Activated CD4-positive, alpha-beta T cell treated with anti-CD3 and anti-CD28 coated beads, Interleukin-2, amount 10 ng/mL, durations not matched to agents 7 days and 5 days (primary cell): Measurements from ENCODE around the gene DIO3. TPM values are rescaled to one million over a fixed set of nuclear protein-coding genes. Genes with fewer than 3 reads are reported as not detected.
"Not testable (repeated sequence)": the region's sequence is repeated elsewhere in the genome, so short reads cannot be mapped to it uniquely, and the experiment has no call there.

Experiments
- CTCF ChIA-PET: fragments of 350-600 bp; sonication (Branson Sonifier 250); formaldehyde crosslinking; loops from one replicate; lab custom pipeline; 2021; ENCODE audit warnings: antibody characterized with exemption; lab: Charles Lee
- POLR2A ChIA-PET: fragments of 350-600 bp; sonication (Branson Sonifier 250); formaldehyde crosslinking; loops from one replicate; lab custom pipeline; 2021; ENCODE audit warnings: antibody characterized with exemption; lab: Charles Lee
- DNase-seq: peaks from one replicate; pipeline ENCODE4 v3.0.0-alpha.2; 2020
- H3K27ac Mint-ChIP-seq: one replicate; pipeline ENCODE4 v1.8.0; 2021; ENCODE audit warnings: mild to moderate bottlenecking, moderate library complexity, mixed read lengths
- H3K27me3 Mint-ChIP-seq: one replicate; pipeline ENCODE4 v1.8.0; 2021; ENCODE audit warnings: mixed read lengths
- H3K36me3 Mint-ChIP-seq: one replicate; pipeline ENCODE4 v1.8.0; 2021; ENCODE audit warnings: low read depth, mixed read lengths
- H3K4me1 Mint-ChIP-seq: one replicate; pipeline ENCODE4 v1.8.0; 2021; ENCODE audit warnings: mixed read lengths
- H3K4me3 Mint-ChIP-seq: one replicate; pipeline ENCODE4 v1.8.0; 2021; ENCODE audit warnings: mild to moderate bottlenecking, moderate library complexity, mixed read lengths
- H3K9me3 Mint-ChIP-seq: one replicate; pipeline ENCODE4 v1.8.0; 2021; ENCODE audit warnings: mixed read lengths
- total RNA-seq, 2 experiments: library from RNA; stranded (reverse); gene quantifications; one replicate each; pipeline ENCODE4 v1.2.3, GENCODE V29; 2021

DIO3 gene
- total RNA-seq, 2 experiments from 2014 or later, result not detected

DNA sequence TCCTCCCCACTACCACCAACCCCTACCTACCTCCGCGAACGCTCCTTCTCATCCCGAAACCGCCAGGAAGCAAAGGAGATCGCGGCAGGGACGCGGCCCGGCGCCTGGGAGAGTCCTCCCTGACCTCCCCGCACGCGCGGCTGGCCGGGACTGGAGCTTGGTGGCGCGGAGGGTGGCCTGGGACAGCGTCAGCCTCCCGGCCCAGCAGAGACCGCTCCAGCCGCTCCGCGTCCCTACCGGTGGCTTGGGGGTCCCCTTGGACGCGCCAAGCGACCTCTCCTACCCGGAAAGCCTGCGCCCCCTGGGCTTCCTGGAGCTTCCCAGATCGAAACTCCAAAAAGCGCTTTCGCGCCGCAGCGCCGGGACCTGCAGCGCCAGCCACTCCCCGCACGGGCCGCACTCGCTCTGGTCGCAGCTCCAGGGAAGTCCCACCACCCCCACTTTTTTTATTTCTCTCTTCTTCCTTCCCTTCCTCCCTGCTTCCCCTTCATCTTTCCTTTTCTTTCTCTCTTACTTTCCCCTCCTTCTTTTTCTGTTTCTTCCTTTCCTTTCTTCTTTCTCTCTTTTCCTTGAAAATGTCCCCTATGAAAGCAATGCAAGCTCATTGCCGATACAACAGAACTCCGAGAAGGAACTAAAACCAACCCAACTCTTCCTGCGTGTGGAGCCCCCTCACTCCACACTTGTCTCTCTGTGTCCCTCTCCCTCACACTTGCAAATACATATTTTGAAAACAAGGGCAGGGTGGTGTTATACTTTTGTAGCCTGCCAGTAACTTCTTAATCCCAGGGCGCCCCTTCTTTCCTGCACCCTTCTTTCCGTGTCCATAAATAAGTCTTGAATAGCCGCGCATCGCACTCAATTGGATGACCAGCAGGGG, 3.8 kb downstream of the DIO3 start:
- POLR2A ChIA-PET, result no interaction called here
- CTCF ChIA-PET, result interaction anchor here (1.4 kb wide), 1 partner anchor 38 kb away, joined by 4 read pairs; no protein-coding TSS in a partner anchor
- no peak for DNase-seq
- peaks cover 7% of the 10 kb centered on the region for H3K36me3 Mint-ChIP-seq
- no peak overlapping the region for H3K27ac Mint-ChIP-seq
- H3K4me1 Mint-ChIP-seq, result peaks cover 3% of the 10 kb centered on the region
- H3K9me3 Mint-ChIP-seq, result peaks cover 3% of the 10 kb centered on the region
- H3K4me3 Mint-ChIP-seq, result no peak overlapping the region
- H3K27me3 Mint-ChIP-seq, result peaks cover 70% of the 10 kb centered on the region

DNA sequence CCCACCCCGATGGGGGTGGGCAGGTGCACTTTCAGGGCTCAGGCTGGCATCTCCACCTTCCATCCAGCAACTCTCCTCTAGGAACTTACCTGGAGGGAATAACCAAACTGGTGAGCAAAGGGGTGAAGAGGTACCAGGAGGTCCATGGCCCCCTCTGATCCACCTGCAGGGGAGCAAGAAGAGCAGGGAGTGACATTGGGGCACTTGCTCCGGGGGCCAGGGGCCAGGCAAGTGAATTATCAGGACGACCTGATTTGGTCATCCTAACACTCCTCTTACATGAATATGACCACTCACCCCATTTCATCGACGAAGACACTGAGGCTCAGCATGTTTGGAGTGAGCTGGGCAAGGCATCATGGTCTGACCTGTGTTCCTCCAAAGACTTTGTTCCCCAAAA, 6.0 kb downstream of the DIO3 start:
- peaks cover 58% of the 10 kb centered on the region for H3K27me3 Mint-ChIP-seq
- DNase-seq, result no peak
- H3K36me3 Mint-ChIP-seq, result peaks cover 3% of the 10 kb centered on the region
- H3K9me3 Mint-ChIP-seq, result no peaks in the 10 kb centered on the region
- POLR2A ChIA-PET, result no interaction called here
- H3K4me3 Mint-ChIP-seq, result no peak overlapping the region
- CTCF ChIA-PET, result no interaction called here
- H3K27ac Mint-ChIP-seq, result no peak overlapping the region
- H3K4me1 Mint-ChIP-seq, result peaks cover 1% of the 10 kb centered on the region

DNA sequence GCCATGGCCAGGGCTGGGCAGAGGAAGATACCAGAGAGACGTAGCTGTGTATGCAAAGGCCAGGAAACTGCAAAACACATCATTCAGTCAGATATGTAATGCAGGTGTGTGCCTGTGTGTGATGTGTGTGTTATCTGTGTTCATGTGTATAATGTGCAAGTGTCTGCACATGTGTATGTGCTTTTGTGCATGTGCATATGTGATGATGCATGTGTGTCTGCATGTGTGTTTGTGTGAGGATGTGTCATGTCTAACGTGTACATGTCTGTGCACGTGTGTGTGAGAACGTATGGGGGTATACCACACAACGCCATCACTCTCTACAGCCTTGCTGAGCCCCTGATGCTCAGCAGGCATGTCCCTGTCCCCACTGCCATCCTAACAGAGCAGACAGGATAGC, 9.7 kb downstream of the DIO3 start:
- CTCF ChIA-PET, result no interaction called here
- H3K27me3 Mint-ChIP-seq, result peaks cover 26% of the 10 kb centered on the region
- H3K27ac Mint-ChIP-seq, result no peak overlapping the region
- H3K4me3 Mint-ChIP-seq, result no peak overlapping the region
- no peak for DNase-seq
- POLR2A ChIA-PET, result no interaction called here
- no peaks in the 10 kb centered on the region for H3K9me3 Mint-ChIP-seq
- no peaks in the 10 kb centered on the region for H3K4me1 Mint-ChIP-seq
- H3K36me3 Mint-ChIP-seq, result no peaks in the 10 kb centered on the region

DNA sequence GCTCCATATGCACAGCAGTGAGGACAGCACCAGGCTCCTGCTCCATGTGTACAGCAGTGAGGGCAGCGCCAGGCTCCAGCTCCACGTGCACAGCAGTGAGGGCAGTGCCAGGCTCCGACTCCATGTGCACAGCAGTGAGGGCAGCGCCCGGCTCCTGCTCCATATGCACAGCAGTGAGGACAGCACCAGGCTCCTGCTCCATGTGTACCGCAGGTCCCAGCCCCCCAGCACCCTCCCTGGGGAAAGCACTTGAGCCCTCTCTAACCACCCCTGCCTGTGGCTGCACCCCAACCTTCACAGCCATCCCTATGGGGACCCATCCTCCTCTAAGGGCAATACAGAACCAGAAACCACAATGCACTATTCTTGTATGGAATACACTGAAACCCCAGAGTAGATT, 11.2 kb downstream of the DIO3 start:
- H3K4me1 Mint-ChIP-seq, H3K4me3 Mint-ChIP-seq, H3K27ac Mint-ChIP-seq, H3K36me3 Mint-ChIP-seq, CTCF ChIA-PET, H3K9me3 Mint-ChIP-seq, POLR2A ChIA-PET, DNase-seq: not testable (repeated sequence)
- H3K27me3 Mint-ChIP-seq, result peaks cover 12% of the 10 kb centered on the region

DNA sequence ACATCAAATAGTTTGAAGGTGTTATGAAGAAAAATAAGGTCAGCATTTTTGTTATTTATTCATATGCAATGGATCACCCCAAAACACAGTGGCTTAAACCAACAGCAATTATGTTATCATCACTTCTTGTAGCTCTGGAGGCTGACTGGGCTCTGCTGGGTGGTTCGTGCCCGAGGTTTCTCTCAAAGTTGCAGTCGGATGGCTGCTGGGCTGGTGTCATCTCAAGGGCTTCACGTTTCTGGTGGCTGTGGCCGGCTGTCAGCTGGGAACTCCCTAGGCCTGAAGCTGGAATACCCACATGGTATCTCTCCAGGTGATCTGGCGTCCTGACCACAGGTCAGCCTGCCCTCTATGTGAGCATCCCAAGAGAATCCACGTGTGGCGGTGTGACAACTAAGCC, 12.0 kb downstream of the DIO3 start:
- DNase-seq, result no peak
- CTCF ChIA-PET, result no interaction called here
- Mint-ChIP-seq H3K27ac (no peak overlapping the region), H3K4me3 (no peak overlapping the region), H3K9me3 (no peaks in the 10 kb centered on the region), H3K4me1 (no peaks in the 10 kb centered on the region), H3K36me3 (no peaks in the 10 kb centered on the region), H3K27me3 (peaks cover 8% of the 10 kb centered on the region)
- POLR2A ChIA-PET, result no interaction called here

DNA sequence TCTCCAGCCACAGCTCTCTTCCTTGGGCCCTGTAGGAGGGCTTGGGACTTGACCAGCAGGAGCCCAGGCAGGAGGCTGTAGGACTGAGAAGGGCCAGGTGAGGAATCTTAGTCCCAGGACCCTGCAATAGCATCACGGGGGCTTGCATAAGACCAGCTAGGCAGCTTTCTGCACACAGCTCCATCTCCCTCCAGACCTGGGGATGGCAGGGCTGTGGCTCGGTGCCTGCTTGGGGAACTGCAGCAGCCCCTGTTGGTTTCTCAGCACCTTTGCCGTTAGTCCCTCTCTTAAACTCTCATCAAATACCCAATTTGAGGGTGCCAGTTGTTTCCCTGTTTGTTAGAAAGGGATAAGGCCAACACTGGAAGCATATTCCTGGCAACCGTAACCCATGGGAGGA, 14.3 kb downstream of the DIO3 start:
- no peak for DNase-seq
- ChIA-PET CTCF (no interaction called here), POLR2A (no interaction called here)
- Mint-ChIP-seq H3K9me3 (no peaks in the 10 kb centered on the region), H3K4me1 (no peaks in the 10 kb centered on the region), H3K27ac (no peak overlapping the region), H3K4me3 (no peak overlapping the region), H3K36me3 (no peaks in the 10 kb centered on the region), H3K27me3 (peaks cover 2% of the 10 kb centered on the region)

DNA sequence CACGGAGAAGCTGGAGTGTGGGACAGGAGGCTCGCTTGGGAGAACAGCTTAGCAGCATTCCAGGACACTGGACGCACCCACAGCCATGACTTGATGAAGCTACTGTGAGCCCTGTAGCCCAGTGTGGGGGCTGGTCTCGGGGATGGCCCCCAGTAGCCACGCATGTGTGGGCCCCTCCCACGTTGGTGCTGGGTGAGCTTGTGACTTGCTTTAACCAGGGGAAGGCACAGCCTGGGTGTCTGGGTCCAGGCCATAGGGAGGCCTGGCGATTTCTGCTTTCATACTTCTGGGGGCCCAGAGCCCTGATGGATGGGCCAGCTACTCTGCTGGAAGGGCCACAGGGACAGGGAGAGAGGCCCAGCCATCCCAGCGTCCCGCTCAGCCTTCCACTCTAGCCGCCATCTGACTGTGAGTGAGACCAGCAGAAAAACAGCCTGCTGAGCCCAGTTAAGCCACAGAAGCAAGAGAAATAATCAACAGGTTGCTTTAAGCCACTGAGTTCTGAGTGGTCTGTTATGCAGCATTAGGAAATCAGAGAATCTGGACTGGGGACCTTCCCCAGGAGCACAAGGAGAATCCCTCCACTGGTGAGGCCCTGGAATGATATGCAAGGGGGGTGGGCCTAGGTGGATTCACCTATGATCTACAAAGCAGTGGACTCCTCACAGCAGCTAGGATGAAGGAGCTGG, 16.1 kb downstream of the DIO3 start:
- Mint-ChIP-seq H3K27ac (no peak overlapping the region), H3K4me3 (no peak overlapping the region), H3K27me3 (peaks cover 2% of the 10 kb centered on the region), H3K36me3 (no peaks in the 10 kb centered on the region), H3K4me1 (no peaks in the 10 kb centered on the region), H3K9me3 (no peaks in the 10 kb centered on the region)
- DNase-seq, result no peak
- CTCF ChIA-PET, result no interaction called here
- POLR2A ChIA-PET, result no interaction called here

DNA sequence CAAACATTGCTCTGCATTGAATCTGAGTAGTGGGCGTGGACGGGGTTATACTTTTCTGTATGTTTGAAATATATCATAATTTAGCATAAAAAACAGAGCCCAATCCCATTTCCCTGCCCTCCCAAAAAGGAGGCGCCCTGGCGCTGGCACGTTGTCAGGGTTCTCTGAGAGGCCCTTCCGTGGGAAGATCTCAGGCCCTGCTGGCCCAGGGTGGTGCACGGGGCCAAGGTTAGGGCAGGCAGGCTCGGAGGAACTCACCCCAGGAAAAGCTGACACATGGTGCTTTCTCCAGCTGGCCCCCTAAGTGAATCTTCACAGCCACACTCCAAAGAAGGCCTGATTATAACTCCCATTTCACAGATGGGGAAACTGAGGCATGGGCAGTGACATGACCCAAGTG, 17.2 kb downstream of the DIO3 start:
- H3K36me3 Mint-ChIP-seq, result no peaks in the 10 kb centered on the region
- ChIA-PET CTCF (no interaction called here), POLR2A (no interaction called here)
- DNase-seq, result no peak
- no peaks in the 10 kb centered on the region for H3K9me3 Mint-ChIP-seq
- H3K27ac Mint-ChIP-seq, result no peak overlapping the region
- peaks cover 2% of the 10 kb centered on the region for H3K27me3 Mint-ChIP-seq
- H3K4me3 Mint-ChIP-seq, result no peak overlapping the region
- H3K4me1 Mint-ChIP-seq, result no peaks in the 10 kb centered on the region

DNA sequence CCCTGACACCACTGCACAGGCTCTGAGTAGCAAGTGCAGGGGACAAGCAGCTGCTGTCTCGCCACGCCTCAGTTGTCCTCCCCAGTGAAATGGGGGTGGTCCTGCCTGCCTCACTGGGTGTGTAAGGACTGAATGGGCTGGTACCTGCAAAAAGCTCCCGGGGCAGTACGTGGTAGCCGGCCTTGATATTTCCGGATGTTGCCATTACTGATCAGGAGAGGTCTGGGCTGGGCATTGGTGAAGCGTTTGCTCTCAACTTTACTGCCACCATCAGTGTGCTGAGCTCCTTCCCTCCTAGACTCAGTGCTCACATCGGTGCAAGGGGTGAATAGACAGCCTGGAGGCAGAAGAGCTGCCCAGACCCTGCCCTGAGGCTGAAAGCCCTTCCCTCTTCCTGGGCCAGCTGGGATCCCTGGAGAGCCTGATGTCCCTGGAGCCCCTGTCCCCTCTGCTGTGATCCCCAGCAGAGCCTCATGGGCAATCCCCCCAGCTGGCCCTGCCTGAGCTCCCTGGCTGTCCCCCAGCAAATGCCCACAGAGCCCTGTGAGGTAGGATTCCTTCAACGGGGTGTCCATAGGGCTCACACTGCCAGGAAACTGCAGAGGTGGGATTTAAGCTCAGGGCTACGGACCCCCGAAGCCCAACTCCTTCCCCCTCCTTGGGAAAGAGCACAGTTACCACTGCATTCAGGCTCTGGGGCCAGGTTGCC, 18.2 kb downstream of the DIO3 start:
- Mint-ChIP-seq H3K9me3 (no peaks in the 10 kb centered on the region), H3K27ac (no peak overlapping the region), H3K4me3 (no peak overlapping the region), H3K36me3 (no peaks in the 10 kb centered on the region), H3K27me3 (peaks cover 2% of the 10 kb centered on the region), H3K4me1 (no peaks in the 10 kb centered on the region)
- ChIA-PET CTCF (interaction anchor here (1.0 kb wide), 1 partner anchor 9 kb away, joined by 3 read pairs; no protein-coding TSS in a partner anchor), POLR2A (no interaction called here)
- DNase-seq, result no peak

DNA sequence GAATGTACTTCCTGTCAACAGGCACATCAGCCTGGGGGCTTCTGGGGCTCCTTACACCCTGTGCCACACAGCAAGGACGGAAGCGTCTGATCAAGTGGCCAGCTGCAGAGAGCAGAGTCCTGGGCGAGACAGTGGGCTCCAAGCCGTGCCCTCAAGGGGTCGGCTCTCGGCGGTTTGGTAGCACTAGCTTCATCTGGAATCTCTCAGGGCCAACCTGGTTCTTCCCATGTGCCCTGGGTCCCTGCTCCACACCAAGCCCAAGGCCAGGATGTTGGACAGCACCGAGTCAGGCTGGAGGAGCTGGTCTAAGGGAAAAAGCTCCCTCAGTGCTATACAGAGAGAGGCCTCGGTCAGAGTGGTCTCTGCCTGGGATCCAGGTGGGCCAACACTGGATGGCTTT, 20.5 kb downstream of the DIO3 start:
- Mint-ChIP-seq H3K36me3 (no peaks in the 10 kb centered on the region), H3K27ac (no peak overlapping the region), H3K4me3 (no peak overlapping the region), H3K9me3 (no peaks in the 10 kb centered on the region), H3K27me3 (peaks cover 2% of the 10 kb centered on the region), H3K4me1 (no peaks in the 10 kb centered on the region)
- POLR2A ChIA-PET, result no interaction called here
- CTCF ChIA-PET, result no interaction called here
- DNase-seq, result no peak

DNA sequence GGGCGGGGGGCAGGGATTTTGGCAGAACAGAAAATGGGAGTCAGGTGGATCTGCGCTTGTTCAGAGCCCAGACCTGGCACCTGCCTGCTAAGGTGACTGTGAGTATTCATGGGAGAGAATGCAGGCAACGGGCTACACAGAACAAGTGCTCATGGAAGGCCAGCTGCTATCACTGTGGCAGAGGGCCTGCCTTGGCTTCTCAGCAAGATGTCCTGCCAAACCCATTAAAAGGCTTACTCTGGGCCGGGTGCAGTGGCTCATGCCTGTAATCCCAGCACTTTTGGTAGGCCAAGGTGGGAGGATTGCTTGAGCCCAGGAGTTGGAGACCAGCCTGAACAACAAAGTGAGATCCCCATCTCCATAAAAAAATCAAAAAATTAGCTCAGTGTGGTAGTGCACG, 21.0 kb downstream of the DIO3 start:
- peaks cover 2% of the 10 kb centered on the region for H3K27me3 Mint-ChIP-seq
- POLR2A ChIA-PET, result no interaction called here
- H3K36me3 Mint-ChIP-seq, result no peaks in the 10 kb centered on the region
- H3K27ac Mint-ChIP-seq, result no peak overlapping the region
- DNase-seq, result no peak
- H3K9me3 Mint-ChIP-seq, result no peaks in the 10 kb centered on the region
- CTCF ChIA-PET, result no interaction called here
- no peaks in the 10 kb centered on the region for H3K4me1 Mint-ChIP-seq
- H3K4me3 Mint-ChIP-seq, result no peak overlapping the region

DNA sequence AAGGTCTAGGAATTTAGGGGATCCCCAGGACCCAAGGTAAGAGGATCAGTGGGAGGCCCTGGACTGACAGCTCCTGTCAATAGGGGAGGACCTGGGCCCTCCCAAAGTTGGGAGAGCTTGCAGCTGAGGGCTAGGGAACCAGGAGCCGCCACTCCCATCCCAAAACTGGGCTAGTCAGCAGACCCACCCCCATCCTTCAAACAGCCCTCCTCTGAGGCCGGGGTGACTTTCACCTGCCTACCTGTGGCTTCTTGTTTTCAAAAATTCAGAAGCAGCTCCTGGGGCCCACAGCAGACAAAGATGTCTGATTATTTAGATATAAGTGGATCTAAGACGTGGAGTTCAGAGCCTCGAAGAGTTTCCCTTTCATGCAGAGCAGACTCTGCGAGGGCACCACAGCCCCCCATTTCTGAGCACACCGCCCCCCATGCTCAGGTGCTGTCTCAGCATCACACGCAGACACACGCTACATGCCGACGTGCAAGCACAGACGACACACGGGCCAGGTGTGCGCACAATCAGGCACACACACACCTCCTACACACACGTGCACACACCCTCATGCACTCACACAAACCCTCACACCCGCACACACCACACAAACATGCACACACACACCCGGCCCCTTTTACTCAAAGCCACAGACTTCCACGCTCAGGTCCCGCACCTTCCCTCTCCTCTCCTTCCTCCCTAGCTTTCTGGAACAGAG, 21.9 kb downstream of the DIO3 start:
- H3K9me3 Mint-ChIP-seq, result no peaks in the 10 kb centered on the region
- ChIA-PET POLR2A (no interaction called here), CTCF (no interaction called here)
- H3K36me3 Mint-ChIP-seq, result no peaks in the 10 kb centered on the region
- no peaks in the 10 kb centered on the region for H3K4me1 Mint-ChIP-seq
- H3K27ac Mint-ChIP-seq, result no peak overlapping the region
- no peak for DNase-seq
- H3K27me3 Mint-ChIP-seq, result peaks cover under 1% of the 10 kb centered on the region
- H3K4me3 Mint-ChIP-seq, result no peak overlapping the region

DNA sequence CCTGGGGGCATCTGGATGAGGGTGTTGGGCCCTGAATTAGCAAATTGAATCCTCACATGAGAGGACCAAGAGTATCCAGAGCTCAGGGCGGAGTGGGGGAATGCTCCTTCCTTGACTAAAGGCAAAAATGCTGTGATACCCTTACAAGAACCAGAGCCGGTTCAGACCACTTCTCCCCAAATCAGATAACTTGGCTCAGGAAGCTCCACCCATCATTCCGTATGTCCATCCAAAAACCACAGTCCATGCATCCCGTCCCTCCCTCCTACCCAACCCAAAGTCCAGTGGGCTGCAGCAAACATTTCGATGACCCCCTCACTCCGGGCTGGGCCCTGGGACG, 22.4 kb downstream of the DIO3 start:
- Mint-ChIP-seq H3K36me3 (no peaks in the 10 kb centered on the region), H3K9me3 (no peaks in the 10 kb centered on the region), H3K4me3 (no peak overlapping the region), H3K27me3 (no peaks in the 10 kb centered on the region), H3K4me1 (no peaks in the 10 kb centered on the region), H3K27ac (no peak overlapping the region)
- POLR2A ChIA-PET, result no interaction called here
- no peak for DNase-seq
- CTCF ChIA-PET, result no interaction called here
